ENCODE measurements around the gene KCTD16. TPM values are rescaled to one million over a fixed set of nuclear protein-coding genes. Genes with fewer than 3 reads are reported as not detected.

KCTD16 gene
- total RNA-seq, 1 experiment from 2014 or later = 0.29 TPM

DNA sequence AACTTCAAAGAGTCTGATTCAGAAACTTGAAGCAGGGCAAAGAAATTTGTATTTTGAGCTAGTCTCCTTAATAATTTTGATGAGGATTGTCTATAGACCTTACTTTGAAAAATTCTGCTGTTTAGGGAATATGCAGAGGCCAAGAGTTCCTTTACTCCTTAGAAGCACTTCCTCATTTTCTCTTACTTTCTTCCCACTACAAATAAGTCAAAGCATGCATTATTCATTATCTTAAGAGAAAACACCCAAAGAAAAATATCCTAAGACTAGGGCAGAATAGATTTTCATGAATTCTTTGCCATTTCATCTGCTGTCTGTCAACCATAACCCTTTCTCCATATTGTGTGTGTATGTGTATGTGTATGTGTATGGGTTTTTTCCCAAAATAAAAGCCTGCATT is 307.9 kb downstream of the KCTD16 start:
- H3K27ac Mint-ChIP-seq (ENCODE audit: unreplicated experiment) = no peak overlapping the region
- TF ChIP-seq CTCF (IDR thresholded peaks at IDR 0.05; ENCODE audit: insufficient read depth in 1 of 2, low read depth in 1 of 2, low read length in 1 of 2, severe bottlenecking in 1 of 2, unreplicated experiment in 1 of 2) = no peak

DNA sequence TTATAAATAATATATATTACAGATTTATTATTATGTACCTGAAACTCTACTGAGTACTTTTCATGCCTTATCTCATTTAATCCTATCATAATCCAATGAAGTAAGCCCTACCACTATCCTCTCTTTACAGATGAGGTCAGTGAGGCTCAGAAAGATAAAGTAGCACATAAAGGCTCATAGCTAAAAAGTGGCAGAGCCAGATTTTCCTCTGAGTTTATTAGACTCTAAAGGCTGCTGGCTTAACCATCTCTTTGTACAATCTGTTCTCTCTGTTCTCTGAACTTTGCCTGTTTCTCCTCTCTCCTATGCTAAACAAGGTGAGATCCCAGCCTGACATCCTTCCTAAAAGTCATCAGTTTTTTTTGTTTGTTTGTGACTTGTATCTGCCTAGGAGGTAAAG is 311.2 kb downstream of the KCTD16 start:
- no peaks in the 10 kb centered on the region for H3K27me3 Mint-ChIP-seq (ENCODE audit: insufficient read depth, unreplicated experiment)
- no peaks in the 10 kb centered on the region for H3K9me3 Mint-ChIP-seq (ENCODE audit: unreplicated experiment)
- no peaks in the 10 kb centered on the region for H3K36me3 Mint-ChIP-seq (ENCODE audit: insufficient read depth, unreplicated experiment)
- 0 out of 2 replicates have a peak, but pooled peaks cover 7% of the 10 kb centered on the region for H3K4me1 ChIP-seq
- POLR2A ChIA-PET = no interaction called here
- no TSS peak for BruUV-seq (replicated peaks)
- H3K27me3 ChIP-seq (replicated peaks; ENCODE audit: control insufficient read depth, insufficient read depth, low read length) = no peaks in the 10 kb centered on the region; the same call in 1 of the 2 replicates
- H3K9me3 ChIP-seq = no peaks in the 10 kb centered on the region
- H3K4me1 Mint-ChIP-seq (ENCODE audit: low read depth, unreplicated experiment) = peaks cover 8% of the 10 kb centered on the region
- intact Hi-C loops (cut with micrococcal nuclease; ENCODE audit: unreplicated experiment) = no loop called here
- no peak for DNase-seq
- no peak overlapping the region for H3K27ac Mint-ChIP-seq (ENCODE audit: unreplicated experiment)
- TF ChIP-seq CTCF (IDR thresholded peaks at IDR 0.05; ENCODE audit: insufficient read depth in 1 of 2, low read depth in 1 of 2, low read length in 1 of 2, severe bottlenecking in 1 of 2, unreplicated experiment in 1 of 2) = no peak
- H3K4me3 Mint-ChIP-seq (ENCODE audit: unreplicated experiment) = no peak overlapping the region
- CTCF ChIA-PET = no interaction called here
- H3K4me3 ChIP-seq (ENCODE audit: low read depth, low read length) = no peak overlapping the region
- H3K36me3 ChIP-seq (ENCODE audit: control insufficient read depth, insufficient read depth, low read length) = no peaks in the 10 kb centered on the region

More for the DNA sequence above, 307.9 kb downstream of the KCTD16 start:
- peaks cover 8% of the 10 kb centered on the region for H3K4me1 Mint-ChIP-seq (ENCODE audit: low read depth, unreplicated experiment)
- H3K9me3 Mint-ChIP-seq (ENCODE audit: unreplicated experiment) = no peaks in the 10 kb centered on the region
- no peak for DNase-seq
- H3K9me3 ChIP-seq = no peaks in the 10 kb centered on the region
- H3K36me3 Mint-ChIP-seq (ENCODE audit: insufficient read depth, unreplicated experiment) = no peaks in the 10 kb centered on the region
- H3K4me3 Mint-ChIP-seq (ENCODE audit: unreplicated experiment) = no peak overlapping the region
- no peak overlapping the region for H3K4me3 ChIP-seq (ENCODE audit: low read depth, low read length)
- H3K27me3 Mint-ChIP-seq (ENCODE audit: insufficient read depth, unreplicated experiment) = no peaks in the 10 kb centered on the region
- H3K27me3 ChIP-seq (replicated peaks; ENCODE audit: control insufficient read depth, insufficient read depth, low read length) = no peaks in the 10 kb centered on the region; the same call in 1 of the 2 replicates
- no peaks in the 10 kb centered on the region for H3K36me3 ChIP-seq (ENCODE audit: control insufficient read depth, insufficient read depth, low read length)
- intact Hi-C loops (cut with micrococcal nuclease; ENCODE audit: unreplicated experiment) = no loop called here
- CTCF ChIA-PET = no interaction called here
- H3K4me1 ChIP-seq = 0 out of 2 replicates have a peak, but pooled peaks cover 7% of the 10 kb centered on the region
- POLR2A ChIA-PET = no interaction called here
- no TSS peak for BruUV-seq (replicated peaks)

DNA sequence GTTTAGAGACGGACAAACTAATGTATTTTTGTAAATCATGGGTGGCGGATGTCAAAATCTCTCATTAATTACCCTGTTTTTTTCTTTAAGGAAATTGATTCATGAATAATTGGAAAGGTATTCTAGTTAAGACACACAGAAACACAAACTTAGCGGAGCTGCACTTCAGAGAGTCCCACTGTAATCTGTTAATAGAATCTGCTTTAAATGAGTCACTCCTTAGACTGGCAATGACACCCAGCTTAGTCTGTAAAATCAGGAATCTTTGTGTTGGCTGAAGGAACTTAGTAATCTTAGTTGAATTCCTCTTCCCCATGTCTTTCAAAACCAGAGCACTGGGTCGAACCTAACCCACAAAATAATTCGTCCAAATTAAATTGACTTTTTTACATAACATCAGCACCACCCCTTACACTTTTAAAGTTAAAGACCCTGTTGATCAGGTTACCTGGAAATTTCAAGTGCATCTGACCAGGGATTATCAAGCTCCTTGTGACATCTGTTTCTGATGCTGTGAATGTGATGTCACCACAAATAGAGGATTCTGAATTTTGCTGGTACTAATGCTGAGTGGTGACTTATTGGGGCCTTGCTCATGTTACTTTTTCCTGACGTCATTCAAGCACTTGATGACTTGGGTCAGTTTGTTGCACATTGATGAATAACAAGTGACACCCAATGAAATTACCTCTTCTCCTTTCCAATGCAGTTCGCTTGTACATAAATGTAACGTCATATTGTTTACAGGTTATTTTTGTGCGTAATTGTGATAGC is 313.6 kb downstream of the KCTD16 start:
- H3K27me3 ChIP-seq (replicated peaks; ENCODE audit: control insufficient read depth, insufficient read depth, low read length) = no peaks in the 10 kb centered on the region
- no peak for TF ChIP-seq CTCF (IDR thresholded peaks at IDR 0.05; ENCODE audit: insufficient read depth in 1 of 2, low read depth in 1 of 2, low read length in 1 of 2, severe bottlenecking in 1 of 2, unreplicated experiment in 1 of 2)
- no peaks in the 10 kb centered on the region for H3K36me3 Mint-ChIP-seq (ENCODE audit: insufficient read depth, unreplicated experiment)
- H3K27me3 Mint-ChIP-seq (ENCODE audit: insufficient read depth, unreplicated experiment) = no peaks in the 10 kb centered on the region
- no peaks in the 10 kb centered on the region for H3K9me3 Mint-ChIP-seq (ENCODE audit: unreplicated experiment)
- POLR2A ChIA-PET = no interaction called here
- DNase-seq = no peak
- H3K4me1 ChIP-seq = 0 out of 2 replicates have a peak, but pooled peaks cover 7% of the 10 kb centered on the region
- no peaks in the 10 kb centered on the region for H3K36me3 ChIP-seq (ENCODE audit: control insufficient read depth, insufficient read depth, low read length)
- CTCF ChIA-PET = no interaction called here
- intact Hi-C loops (cut with micrococcal nuclease; ENCODE audit: unreplicated experiment) = no loop called here
- H3K4me3 Mint-ChIP-seq (ENCODE audit: unreplicated experiment) = no peak overlapping the region
- BruUV-seq (replicated peaks) = no TSS peak
- H3K4me3 ChIP-seq (ENCODE audit: low read depth, low read length) = no peak overlapping the region
- peaks cover 8% of the 10 kb centered on the region for H3K4me1 Mint-ChIP-seq (ENCODE audit: low read depth, unreplicated experiment)
- no peaks in the 10 kb centered on the region for H3K9me3 ChIP-seq
- no peak overlapping the region for H3K27ac Mint-ChIP-seq (ENCODE audit: unreplicated experiment)
